Islet of Langerhans (tissue), 1 donor: Measurements from ENCODE around the gene THY1.
"Not testable (repeated sequence)": the region's sequence is repeated elsewhere in the genome, so short reads cannot be mapped to it uniquely, and the experiment has no call there.

Source experiments
- FAIRE-seq: peaks from one replicate; lab custom pipeline; 2011; peaks lifted over from hg19 to GRCh38; lab: Jason Lieb, UNC

THY1 gene

DNA sequence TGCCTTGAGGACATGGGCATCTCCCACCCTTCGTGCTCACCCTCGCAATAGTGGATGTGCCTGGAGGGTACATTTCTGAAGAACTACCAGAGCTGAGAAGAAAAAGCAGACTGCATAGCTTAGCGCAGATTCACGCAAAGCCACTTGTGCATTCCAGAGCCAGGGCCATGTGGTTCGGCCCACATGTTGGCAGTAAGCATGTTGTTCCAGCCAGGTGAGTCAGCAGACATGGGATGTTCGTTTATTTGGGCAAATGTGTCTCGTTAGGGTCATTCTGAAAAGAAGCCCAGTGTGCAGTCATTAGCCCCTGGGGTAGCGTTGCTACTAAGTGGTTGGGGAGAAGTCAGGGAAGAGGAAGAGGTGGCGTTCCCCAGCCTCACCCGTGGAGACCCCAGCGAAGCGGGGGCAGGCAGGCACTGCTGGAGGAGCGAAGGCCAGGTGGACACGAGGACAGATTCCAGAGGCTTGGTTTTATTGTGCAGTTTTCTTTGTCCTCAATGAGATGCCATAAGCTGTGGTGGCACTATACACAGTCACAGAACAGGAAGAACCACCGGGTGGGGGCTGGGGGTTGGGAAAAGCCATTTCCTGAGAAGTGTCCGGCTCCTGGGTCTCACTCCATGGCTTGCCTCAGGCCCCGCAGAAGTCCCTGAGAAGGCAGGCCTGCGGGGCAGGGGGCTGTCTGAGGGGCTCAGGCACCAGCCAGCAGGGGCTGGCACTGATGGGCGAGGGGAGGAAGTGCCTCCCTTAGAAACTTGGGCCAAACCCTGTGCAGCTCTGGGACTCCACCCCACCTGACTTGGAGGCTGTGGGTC, 5.0 kb downstream of the THY1 start:
- FAIRE-seq = no peak

DNA sequence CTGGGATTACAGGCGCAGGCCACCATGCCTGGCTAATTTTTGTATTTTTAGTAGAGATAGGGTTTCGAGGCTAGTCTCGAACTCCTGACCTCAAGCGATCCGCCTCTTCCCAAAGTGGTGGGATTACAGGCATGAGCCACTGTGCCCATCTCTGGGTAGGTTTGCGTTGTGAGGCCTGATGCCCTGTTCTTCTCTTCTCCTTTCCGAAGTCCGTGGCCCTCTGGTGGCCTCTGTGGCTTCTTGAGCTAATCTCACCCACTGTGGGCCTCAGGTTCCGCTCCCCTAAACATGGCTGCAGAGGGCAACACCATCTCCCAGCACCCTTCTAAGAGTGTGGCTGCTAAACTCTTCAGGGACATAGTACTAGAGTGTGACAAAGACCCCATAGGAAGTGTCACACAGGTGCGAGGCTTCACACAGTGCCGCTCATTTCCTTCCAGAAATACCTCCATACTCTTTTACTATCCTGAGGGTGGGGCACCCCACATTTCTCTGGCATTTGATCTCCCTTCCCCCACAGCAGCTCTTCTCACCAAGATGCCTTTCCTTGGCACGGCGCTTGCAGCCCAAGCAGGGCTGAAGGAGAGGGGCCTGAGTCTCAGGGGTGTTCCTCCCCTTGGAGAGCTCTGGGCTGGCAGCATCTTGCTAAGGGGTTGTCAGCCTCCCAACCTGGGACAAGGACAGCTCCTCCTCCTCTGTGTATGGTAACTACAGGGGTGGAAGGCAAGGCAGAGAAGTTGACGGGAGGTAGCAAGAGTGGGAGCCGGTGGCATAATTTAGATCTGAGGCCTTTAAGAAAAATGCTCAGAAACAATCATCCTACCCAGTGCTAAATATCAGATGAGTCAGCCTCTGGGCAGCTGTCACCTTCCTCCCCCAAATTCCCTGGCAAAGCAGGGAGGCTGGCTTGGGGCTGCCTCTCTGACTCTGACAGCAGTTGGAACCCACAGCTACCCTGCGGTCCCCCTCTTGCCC, 6.1 kb downstream of the THY1 start:
- FAIRE-seq = no peak

DNA sequence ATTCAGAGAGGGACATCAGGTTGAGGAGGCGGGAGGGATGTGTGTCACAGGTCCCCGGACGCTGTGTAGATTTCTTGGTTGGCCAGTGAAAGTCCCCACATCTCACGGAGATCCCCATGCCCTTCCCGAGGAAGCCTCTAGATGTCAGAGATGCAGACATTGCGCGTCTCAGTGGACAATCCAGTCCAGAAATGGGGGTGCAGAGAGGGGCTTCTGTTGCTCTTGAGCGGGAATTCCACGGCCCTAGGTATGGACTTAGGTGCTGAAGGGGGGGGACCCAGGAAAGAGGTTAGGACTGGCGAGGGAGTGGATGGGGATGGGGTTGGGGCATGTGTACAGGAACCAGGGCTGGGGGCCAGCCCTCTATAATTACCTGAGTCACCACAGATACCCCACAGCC, 7.0 kb downstream of the THY1 start:
- FAIRE-seq = no peak

DNA sequence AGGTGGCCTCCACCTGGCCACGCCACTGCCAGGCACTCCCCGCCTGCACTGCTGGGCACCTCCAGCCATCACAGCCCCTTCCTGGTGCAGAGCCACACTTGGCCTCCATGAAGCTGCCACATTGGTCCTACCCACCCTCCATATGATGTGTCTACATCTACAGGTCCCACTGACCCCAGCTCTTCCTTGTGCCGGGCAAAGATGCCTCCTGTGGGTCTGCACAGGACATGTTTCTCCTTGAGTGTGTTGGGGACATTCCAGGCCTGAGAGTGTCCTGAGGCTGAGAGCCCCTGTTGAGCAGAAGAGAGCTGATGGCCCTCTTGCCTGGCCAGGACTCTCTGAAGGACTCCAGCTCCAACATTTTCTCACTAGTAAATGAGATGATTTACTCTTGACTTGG, 7.5 kb downstream of the THY1 start:
- no peak for FAIRE-seq

DNA sequence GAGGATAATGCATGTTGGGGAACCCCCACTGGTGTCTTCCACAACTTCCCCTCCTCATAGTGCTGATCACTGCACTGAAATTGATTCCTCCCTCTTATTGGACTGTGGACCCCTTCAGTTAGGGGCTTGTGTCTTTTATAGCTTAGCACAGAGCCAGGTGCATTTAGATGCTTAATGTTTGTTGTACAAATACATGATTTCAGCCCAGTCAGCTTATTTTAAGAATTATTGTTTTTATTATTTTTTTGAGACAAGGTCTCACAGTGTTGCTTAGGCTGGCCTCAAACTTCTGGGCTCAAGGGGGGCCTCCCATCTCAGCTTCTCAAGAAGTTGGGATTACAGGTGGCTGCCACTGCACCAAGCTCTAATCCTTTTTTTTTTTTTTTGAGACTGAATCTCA, 8.2 kb downstream of the THY1 start:
- FAIRE-seq = no peak

DNA sequence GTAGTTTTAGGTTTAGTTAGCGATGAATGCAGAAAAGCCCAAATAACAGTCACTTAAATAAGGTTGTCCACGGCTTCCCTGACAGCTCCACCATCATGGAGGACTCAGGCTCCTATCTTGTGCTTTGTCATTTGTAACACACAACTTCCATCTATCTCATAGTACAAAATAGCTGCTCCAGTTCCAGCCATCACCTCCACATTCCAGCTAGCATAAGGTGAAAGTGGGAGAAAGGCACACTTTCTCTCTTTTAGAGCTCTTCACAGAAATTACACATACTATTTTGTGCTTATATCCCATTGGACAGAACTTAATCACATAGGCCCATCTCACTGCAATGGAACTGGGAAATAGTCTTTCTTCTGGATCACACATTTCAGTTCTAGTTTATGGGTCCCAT, 8.7 kb downstream of the THY1 start:
- no peak for FAIRE-seq

DNA sequence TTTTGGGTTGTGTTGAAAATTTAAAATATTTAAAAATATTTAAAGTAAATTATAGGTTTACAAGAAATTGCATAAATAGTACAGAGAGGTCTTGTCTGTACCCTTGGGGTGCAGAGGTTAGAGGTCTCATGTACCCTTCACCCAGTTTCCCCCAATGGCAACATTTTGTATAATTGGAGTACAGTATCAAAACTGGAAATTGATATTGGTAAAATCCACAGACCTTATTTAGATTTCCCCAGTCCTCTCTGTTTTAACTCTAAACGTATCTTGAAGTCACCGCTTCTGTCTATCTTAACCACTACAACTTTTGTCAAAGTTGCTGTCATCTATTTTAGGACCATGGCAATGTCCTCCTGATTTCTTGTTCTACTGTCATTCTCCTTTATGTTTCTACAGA, 10.9 kb downstream of the THY1 start:
- FAIRE-seq = no peak

DNA sequence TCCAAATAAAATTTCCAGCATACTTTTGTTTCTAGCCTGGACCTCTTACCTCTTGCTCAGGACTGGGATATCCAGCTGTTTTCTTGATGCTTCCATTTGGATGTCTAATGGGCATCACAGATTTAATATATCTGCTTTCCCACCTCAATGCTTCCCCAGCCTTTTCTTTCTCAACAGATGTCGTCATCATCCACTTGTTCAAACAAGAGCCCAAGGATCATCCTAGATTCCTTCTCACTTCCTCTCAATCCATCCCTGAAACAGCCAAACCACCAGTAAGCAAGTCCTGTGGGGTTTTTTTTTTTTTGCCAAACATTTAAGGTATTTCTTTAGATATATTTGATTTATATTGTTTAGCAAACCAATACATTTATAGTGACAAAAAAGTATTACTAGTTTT, 12.5 kb downstream of the THY1 start:
- FAIRE-seq = no peak

DNA sequence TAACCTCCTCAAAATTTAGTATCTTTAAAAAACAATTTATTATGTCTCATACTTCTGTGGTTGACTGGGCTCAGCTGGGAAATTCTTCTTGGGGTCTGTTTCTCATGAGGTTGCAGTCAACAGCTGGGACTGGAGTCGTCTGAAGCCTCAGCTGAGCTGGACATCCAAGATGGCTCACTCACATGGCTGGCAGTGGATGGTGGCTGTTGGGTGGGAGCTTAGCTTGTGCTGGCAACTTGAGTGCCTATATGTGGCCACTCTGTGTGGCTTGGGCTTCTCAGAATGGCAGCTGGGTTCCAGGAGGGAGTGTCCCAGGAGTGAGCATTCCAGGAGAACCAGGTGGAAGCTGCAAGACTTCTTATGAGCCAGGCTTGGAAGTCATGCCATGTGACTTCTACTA, 13.2 kb downstream of the THY1 start:
- FAIRE-seq = no peak

DNA sequence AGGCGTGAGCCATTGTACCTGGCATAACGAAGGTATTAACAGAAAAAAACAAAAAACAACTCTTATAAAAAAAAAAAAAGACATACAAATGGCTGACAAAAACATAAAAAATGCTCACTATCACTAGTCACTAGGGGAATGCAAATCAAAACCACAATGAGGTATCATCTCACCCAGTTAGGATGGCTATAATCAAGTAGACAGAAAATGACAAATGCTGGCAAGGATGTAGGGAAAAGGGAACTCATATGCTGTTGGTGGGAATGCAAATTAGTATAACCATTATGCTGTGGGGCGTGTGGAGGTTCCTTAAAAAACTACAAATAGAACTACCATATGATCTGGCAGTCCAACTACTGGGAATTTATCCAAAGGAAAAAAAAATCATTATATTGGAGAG, 17.0 kb downstream of the THY1 start:
- no peak for FAIRE-seq

DNA sequence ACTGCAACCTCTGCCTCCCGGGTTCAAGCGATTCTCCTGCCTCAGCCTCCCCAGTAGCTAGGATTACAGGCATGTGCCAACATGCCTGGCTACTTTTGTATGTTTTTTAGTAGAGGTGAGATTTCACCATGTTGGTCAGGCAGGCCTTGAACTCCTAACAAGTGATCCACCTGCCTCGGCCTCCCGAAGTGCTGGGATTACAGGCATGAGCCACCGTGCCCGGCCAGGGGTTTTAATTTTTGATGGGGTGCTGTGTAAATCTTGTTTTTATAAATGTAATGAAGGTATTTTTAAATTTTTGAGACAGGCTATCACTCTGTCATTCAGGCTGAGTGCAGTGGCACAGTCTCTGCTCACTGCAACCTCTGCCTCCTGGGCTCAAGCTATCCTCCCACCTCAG, 17.5 kb downstream of the THY1 start:
- FAIRE-seq = not testable (repeated sequence)

DNA sequence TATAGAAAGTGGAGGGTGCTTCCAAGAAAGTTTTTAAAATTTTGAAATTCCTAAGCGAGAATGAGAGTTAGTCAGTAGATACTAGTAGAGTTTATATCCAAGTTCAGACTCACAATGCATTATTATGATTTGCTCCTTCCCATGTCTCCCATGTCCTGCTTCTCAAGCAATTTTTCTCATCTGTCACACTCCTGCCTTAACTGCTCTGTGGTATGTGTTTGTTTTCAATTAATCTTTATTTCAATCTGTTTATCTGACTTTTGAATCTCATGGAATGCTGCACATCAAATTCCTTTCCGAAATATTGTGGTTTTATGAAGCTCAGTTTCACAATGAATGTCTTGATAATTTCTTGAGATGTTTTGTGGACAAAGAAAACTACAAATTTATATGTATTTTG, 18.1 kb downstream of the THY1 start:
- FAIRE-seq = no peak

DNA sequence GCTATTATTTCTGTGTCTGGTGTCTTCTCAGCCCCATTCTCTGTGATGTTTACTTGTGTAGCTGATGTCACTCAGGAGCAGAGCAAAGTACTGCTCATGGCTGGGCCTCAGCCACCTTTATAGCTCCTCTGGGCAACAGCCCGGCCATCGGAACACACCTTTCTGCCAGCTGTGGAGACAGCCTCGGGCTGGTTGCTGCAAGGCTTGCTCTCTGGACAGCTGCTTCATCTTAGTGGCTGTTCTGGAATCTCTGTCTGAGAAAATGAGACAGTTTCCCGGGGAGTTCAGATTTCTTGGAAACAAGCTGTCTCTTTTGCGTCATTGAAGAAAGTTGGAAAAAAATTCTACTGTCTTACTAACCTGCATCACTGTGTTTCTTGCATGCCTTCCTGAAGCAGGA, 20.0 kb downstream of the THY1 start:
- no peak for FAIRE-seq

DNA sequence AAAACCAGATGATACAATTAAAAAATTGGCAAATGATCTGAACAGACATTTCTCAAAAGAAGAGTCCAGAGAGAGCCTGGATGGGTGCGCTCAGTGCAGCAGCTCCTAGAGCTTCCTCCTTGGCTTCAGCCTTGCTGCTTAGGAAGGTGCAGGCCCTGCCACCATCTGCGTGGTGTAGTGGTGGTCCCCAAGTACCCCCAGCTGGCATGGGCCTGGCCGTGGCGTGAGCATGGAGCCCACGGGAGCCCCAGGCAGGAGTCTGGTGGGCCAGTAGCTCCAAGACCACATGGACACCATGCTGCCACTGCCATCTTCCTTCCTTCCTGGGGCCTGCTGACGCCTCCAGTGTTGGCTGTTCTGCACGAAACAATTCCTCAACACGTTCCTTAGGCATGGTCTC, 20.5 kb downstream of the THY1 start:
- no peak for FAIRE-seq

DNA sequence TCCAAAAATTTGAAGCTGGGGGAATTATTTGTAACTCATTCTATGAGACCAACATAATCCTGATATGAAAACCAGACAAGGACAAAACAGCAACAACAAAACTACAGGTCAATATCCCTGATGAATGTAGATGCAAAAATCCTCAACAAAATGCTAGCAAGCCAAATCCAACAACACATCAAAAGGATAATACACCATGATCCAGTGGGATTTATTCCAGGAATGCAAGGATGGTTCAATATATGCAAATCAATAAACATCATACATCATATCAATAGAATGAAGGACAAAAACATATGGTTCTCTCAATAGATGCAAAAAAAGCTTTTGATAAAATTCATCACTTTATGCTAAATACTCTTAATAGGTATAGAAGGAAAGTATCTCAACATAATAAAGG, 22.1 kb downstream of the THY1 start:
- no peak for FAIRE-seq

DNA sequence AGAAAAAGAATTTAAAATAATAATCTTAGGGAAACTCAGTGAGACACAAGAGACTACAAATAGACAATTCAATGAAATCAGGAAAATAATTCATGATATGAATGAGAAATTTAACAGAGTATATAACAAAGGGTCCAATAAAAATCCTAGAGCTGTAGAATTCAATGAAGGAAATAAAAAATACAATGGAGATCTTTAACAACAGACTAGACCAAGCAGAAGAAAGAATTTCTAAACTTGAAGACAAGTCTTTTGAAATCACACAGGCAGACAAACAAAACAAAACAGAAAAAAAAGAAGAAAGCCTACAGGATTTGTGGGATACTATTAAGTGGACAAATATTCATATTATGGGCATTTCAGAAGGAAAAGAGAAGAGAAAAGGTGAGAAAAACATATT, 25.2 kb downstream of the THY1 start:
- FAIRE-seq = peak; percentile 24

DNA sequence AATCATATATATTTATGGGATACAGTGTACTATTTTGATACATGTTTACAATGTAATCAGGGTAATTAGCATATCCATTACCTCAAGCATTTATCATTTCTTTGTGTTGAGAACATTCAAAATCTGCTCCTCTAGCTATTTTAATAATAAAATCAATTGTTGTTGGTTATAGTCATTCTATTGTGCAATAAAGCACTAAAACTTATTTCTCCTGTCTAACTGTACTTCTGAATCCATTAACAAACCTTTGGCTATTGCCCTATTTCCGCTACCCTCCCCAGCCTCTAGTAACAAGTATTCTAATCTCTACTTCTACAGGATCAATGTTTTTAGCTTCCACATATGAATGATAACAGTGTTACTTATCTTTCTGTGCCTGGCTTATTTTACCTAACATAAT, 26.1 kb downstream of the THY1 start:
- no peak for FAIRE-seq

DNA sequence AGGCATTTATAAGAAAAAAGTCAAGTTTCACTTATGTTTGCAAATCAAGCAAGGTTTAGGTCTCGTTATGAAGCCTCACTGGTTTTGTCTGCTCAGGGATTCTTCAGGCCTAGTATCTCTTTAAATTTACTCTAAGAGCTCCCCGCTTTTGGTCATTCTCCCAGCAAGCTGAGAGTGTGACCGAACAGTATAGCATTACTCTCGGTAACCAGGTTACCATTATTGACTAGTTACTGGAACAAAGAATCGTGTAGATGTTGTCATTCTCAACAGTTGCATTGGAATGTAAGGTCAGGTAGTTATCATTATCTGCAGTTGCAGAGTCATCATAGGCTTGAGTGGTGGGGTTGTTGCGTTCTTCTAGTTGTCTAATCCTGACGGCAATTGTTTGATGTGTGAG, 31.7 kb downstream of the THY1 start:
- no peak for FAIRE-seq

DNA sequence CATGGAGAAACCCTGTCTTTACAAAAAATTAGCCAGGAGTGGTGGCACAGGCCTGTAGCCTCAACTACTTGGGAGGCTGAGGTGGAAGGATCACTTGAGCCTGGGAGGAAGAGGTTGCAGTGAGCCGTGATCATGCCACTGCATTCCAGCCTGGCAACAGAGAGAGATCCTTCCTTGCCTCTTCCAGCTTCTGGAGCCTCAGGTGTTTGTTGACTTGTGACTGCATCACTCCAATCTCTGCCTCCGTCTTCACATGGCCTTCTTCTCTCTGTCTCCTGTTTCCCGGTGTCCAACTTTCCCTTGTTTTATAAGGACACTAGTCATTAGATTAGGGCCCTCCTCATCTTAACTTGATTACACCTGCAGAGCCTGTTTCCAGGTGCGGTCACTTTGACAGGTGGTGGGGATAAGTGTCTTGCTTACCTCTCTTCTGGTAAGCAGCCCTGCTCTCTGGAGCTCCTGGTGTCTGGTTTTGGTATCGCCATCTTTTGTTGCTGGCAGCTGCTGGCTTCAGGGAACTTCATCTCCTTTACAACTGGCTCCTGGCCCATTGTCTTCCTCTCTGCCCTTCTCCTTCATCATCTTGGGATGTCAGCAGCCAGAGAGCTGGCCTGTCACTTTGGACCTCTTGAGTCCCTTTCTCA, 33.2 kb downstream of the THY1 start:
- no peak for FAIRE-seq

DNA sequence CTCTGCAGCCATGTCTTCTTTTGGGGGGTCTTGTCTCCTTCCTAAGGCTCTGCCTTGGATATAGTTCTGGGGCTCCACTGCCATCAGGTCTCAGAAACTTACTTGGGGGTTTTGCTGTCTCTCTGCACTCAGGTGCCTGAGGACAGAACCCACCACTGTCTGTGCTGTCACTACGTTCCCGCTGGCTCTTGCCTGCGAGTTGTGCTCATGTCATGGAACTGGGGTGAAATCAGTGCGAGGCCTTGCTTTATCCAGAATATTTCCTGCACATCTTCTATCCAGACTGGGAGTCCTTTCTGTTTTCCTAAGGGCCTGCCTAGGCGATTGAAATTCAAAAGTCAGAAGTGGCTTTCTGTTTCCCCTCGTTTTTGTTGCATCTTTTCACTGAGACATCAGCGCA, 34.9 kb downstream of the THY1 start:
- FAIRE-seq = no peak

DNA sequence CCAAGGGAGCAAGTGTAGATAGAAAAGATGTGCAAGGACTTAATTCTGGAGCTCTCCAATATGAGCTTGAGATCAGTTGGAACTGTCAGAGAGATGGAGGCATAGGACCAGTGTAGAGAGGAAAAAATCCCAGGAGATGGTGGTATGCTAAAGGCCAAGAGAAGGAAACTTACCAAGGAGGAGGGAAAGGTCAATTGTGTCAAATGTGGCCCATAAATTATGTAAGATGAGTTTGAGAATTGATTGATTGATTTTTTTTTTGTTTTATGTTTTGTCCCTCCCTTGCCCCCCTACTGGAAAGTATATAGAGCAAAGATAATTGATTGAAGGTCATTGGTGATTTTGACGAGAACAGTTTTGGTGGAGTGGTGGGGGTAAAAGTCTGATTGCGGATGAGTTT, 38.6 kb downstream of the THY1 start:
- no peak for FAIRE-seq

DNA sequence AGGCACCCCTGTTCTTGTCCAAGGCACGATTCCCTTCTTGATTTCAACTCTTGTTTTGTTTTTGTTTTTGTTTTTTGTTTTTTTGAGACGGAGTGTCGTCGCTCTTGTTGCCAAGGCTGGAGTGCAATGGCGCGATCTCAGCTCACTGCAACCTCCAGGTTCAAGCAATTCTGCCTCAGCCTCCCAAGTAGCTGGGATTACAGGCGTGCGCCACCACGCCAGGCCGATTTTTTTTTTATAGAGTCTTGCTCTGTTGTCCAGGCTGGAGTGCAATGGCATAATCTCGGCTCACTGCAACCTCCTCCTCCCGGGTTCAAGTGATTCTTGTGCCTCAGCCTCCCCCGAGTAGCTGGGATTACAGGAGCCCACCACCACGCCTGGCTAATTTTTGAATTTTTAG, 40.5 kb downstream of the THY1 start:
- FAIRE-seq = not testable (repeated sequence)

DNA sequence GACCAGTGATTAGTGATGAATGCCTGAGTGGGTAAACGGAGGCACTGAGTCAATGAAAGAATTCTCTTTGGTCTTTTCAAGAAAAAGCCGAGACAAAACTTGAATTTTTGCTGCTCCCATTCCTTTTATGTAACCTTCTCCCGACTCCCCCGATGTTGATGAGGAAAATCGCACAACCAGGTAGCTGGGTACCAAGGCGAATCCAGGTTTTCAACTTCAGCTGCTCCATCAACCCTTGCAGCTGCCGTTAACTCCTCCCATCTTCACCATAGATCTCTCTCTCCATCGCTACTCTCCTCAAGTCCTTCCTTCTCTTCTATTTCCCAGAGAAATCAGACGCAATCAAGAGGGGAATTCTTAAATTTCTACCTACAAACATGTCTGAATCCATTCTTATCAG, 40.9 kb downstream of the THY1 start:
- FAIRE-seq = no peak
